CD4-positive, alpha-beta T cell treated with Interleukin-2 at 100 ng/mL for 4 hours (primary cell): ENCODE data around the gene SH2D1A.
"Not testable (repeated sequence)": the region's sequence is repeated elsewhere in the genome, so short reads cannot be mapped to it uniquely, and the experiment has no call there.

Experiments
- DNase-seq: peaks from one replicate; pipeline ENCODE4 v3.0.0-alpha.2; 2020; ENCODE audit warnings: low spot score

The SH2D1A gene

DNA sequence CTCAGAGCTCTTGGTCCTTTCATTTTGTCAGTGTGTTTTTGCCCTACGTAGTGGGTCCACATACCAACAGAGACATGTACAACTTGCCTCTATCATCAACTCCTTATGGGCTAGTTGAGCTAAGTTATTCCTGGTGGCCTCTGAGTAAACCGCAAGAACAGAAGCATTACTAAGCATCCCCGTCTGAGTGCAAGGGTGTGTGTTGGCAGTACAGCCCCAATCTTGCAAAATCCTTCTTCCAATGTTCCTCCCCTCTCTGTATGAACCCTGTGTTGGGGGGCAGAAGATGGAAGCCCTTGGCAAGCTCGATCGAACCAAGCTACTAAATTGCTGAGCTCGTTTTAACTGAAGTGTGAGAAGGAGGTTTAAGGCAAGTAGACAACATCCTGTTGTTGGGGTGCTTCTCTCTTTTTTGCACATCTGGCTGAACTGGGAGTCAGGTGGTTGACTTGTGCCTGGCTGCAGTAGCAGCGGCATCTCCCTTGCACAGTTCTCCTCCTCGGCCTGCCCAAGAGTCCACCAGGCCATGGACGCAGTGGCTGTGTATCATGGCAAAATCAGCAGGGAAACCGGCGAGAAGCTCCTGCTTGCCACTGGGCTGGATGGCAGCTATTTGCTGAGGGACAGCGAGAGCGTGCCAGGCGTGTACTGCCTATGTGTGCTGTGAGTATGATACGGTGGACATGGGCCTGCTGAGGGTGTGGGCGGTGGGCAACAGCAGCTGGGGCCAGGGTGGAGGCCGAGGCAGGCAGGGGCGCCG lies at the start of gene SH2D1A:
Gene SH2D1A (plus strand): TSS at position 447 of the 760 bp plus-strand sequence. CDS start 80 bp downstream, at position 527.
- DNase-seq = peak; percentile 44

- DNase-seq = not testable (repeated sequence)
Observed at GRCh38 chrX:124299323-124299722, 47.0 kb upstream of the SH2D1A start.

DNA sequence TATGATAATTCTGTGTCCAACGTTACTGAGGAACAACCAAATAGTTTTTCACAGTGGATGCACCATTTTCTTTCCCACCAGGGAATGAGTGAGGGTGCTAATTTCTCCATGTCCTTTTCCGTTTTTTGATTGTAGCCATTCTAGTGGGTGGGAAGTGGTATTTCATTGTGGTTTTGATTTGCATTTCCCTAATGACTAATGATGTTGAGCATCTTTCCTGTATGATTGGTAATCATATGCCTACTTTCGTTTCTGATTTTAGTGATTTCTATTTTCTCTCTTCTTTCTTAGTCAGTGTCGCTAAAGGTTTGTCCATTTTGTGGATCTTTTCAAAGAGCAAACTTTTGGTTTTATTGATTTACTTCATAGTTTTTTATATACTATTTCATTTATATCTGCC lies 46.0 kb upstream of the SH2D1A start:
- DNase-seq = peak; percentile 39

DNA sequence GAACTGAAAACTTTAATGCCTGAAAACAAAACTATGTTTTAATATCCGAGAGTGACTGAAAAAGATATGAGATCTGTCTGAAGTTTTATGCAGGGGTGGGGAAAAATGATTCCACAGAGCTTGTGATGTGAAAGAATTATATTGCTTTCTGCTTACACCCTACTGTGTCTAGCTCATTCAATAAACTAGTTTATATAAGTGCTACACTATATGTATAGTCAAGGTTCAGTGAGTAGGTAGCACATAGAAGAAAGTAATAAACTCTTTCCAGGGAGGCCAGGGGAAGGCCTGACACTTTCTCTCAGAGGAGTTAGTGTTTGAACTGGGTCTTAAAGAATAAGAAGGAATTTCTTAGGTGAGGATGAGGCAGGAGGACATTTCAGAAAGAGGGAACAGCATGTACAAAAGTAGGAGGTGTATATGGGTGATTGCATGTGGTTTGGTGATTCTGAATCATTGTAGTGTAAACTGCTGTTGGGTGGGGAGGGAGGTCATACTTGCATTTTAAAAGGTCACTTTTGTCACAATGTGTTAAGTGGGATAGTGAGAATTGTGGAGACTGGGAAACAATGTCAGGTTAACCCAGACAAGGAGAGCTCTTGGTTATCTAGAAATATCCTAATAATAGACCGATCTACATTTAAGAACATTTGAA lies 39.0 kb upstream of the SH2D1A start:
- no peak for DNase-seq

GRCh38 chrX:124325732-124326131 lies 20.6 kb upstream of the SH2D1A start:
- no peak for DNase-seq

GRCh38 chrX:124328765-124329164 lies 17.6 kb upstream of the SH2D1A start:
- DNase-seq = no peak

DNA sequence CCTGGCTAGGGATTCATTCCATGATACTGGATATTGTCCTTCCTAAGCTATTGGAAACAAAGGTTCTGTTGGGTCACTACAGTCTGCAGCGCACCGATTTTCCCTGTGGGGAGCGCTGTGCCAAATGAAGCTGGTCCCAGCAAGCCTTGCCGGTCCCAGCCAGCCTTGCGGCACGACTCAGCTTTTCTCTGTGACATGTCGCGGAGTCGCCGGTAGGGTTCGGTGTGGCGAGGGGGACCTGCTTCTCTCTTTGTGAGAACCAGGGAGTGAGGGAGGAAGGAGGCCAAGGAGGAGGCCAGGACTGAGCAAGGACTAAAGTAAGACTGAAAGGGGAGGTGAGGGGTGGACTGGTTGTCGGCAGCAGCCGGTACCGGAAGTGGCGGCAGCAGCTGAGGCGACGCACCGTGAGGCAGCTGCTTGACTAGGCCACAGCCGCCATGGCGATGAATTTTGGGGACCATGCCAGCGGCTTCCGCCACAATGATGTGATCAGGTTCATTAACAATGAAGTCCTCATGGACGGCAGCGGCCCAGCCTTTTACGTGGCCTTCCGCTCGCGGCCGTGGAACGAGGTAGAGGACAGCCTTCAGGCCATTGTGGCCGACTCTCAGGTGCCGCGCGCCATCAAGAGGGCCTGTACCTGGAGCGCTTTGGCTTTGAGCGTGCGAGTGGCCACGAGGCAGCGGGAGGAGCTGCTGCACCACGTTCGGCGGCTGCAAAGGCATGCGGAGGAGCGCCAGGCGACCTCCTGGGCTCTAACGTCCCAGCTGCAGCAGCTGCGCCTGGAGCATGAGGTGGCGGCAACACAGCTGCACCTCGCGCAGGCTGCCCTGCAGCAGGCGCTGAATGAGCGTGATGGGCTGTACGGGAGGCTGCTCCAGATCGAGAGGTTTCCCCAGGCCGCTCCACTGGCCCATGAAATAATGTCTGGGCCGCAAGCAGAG lies 13.6 kb upstream of the SH2D1A start, which contains the start of gene TEX13D:
Gene TEX13D (plus strand): TSS at position 180 of the 944 bp plus-strand sequence. CDS start 258 bp downstream, at position 438.
- no peak for DNase-seq

DNA sequence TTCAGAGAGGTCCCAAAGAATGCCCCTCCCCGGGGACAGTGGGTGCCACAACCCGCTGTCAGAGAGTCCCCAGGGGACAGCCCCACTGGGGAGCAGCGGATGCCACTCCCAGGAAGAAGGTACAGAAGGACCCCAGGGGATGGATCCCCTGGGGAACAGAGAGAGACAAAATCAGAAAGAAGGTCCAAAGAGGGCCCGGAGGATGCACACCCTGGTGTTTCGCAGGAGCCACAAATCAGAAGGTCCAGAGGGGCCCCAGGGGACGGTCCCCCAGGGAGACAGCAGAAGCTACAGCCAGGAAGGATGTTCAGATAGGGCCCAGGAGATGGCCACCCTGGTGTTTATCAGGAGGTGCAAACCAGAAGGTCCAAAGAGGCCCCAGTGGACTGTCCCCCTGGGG lies 12.5 kb upstream of the SH2D1A start:
- DNase-seq = no peak

DNA sequence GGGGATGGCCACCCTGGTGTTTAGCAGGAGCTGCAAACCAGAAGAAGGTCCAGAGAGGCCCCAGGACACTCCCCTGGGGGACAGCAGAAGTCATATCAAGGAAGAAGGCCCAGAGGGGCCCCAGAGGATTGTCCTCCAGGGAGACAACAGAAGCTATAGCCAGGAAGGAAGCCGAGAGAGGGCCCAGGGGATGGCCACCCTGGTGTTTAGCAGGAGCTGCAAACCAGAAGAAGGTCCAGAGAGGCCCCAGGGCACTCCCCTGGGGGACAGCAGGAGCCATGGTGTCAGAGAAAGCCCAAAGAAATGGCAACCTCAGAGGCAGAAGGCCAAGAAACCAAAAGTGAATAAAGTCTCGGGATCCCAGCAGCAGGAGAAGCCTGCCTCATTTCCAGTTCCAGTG lies 11.8 kb upstream of the SH2D1A start:
- not testable (repeated sequence) for DNase-seq

- DNase-seq = no peak
Observed at GRCh38 chrX:124335598-124335997, 10.8 kb upstream of the SH2D1A start.

DNA sequence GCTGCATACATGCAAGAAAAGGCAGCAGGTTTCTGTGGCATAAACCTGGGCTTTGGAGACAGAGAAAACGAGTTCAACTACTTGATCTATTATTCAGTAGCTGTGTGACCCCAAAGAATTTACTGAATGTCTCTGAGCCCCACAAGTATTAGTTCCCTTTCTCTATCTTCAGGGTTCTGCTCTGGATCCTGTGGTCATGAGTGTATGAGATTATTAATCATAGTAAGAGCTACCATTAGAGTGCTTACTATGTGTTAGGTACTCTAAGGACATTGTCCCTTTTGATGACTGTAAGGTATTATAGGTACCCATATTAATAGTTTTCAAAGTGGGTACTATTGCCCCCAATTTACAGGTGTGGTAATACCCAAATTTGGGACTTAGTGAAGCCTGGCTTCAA lies 8.4 kb upstream of the SH2D1A start:
- DNase-seq = no peak

GRCh38 chrX:124338733-124339514 lies 7.4 kb upstream of the SH2D1A start:
- peak; percentile 54 for DNase-seq

- DNase-seq = no peak
Observed at GRCh38 chrX:124341396-124342132, 4.8 kb upstream of the SH2D1A start.

DNA sequence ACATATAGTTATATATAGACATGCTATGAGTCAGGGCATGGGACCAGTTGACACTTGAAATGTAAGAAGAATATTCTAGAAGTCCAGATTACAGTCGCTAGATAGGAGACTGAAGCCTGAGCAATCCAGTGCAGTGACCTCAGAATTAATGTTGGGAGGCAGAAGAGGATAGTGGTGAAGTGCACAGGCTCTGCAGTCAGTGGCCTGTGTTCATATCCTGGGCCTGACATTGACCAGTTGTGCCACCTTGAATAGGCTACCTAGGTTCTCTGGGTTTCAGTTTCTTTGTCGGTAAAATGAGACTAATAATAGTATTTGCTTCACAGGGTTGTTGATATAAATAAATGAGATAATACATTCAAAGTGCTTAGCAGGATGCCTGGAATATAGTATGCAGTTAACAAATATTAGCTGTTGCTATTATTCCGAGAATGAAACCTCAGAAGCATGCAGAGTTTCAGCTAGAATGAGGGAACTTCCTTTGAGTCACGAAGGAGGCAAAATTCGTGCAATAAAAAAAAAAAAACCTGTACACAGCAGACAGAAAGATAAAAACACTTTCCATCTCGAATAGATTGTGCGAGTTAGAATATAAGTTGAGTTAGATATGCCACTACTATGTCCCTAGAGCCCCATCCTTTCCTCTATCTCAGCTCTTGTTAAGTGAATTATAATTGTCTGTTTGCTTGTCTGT lies 4.0 kb upstream of the SH2D1A start:
- DNase-seq = peak; percentile 57

DNA sequence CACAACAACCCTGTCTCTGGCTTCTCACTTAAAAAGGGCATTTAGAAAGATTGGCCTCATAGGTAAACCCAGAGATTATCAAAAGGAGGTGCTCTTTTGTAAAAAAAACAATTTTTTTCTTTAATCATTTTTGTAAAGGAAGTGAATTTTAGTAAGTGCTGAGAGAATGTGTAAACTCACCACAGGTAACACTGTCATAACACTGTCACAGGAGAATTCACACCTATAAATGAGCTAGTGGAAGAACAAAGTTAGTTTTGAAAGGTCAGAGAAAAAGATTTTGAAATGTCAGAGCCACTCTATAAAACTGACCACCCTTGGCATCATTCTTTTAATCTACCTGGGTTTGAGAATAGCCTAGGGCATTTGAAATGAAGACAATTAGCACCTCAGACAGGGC lies 3.3 kb upstream of the SH2D1A start:
- DNase-seq = no peak

DNA sequence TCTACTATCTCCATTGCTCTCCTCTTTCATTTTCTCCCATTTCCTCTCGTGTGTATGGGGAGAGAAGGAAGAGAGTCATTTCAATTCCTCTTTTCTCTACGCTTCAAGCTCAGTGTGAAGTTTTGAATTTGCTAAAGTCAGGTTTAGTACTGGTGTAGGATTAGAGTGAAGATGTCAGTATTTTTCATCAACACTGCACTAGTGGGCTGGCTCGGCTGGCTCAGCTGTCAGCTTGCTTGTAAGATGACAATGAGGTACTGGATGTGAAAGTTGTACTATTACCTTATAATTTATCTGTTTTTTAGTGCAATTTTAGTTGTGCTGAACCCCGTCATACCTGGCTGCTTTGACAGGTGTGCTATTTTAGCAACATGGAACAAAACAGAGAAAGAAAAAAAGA lies 2.1 kb upstream of the SH2D1A start:
- no peak for DNase-seq

DNA sequence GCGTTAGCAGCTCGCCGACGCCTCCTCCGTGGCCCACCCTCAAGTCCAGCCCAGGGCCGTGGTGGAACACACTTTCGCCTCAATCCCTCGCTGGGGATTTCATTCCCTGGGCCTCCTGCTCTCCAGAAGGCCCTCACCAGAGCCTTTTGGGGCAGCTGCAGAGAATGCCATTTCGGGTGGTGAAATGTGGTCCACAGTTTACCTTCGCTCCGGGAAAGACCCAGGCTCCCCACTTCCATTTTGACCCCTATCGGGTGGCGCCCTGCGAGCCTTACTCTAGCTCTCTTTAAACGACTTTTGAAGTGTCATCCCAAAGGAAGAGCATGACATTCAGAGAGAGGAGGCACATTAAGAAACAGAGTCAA lies 496 bp downstream of the SH2D1A start:
- DNase-seq = no peak

DNA sequence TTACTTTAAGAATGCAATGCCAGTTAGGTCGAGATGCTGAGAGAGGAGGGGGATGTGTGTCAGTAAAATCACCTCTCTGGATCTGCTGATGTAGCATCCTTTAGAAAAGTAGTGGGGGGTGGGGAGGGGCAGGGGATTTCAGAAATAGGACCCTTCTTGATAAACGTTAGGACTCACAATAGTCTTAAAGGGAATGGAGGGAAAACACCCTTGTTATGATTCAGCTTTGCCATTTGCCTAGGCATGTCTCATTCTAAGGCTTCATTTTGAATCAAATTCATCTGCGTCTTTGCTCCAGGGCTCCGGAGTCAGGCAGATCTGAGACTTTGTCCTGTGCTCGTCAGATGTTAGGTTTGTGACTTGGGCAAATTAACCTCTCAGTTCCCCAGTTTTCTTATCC lies 879 bp downstream of the SH2D1A start:
- peak; percentile 53 for DNase-seq

GRCh38 chrX:124348182-124348581 lies 1.8 kb downstream of the SH2D1A start:
- no peak for DNase-seq

DNA sequence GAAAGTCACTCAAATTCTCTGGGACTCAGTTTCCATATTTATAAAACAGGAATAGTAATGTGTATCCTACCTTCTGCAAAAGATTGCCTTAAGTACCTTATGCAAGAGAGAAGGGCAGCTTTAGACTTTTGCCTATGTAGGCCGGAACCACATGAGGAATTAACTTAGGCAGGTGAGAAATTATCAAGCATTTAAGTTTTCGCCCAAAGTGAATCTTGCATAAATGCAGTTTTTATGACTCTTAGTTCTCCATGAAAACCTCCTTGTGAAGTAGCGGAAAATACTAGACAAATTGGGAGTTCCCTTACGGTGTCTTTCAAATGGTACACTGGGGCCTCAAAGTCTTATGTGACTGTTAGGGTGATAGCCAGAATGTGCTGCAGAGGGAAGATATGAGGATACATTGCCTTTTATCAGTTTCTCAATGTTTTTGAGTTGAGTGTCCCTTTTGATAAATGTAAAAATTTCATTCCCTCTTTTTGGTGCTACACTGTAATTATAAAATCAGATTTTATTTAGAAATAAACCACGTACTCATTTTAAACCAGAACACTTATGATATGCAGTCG lies 2.6 kb downstream of the SH2D1A start:
- no peak for DNase-seq
